GM13977 (cell line): ENCODE measurements around the gene CTXN1.

Experiments used
- DNase-seq: peaks from one replicate; pipeline ENCODE4 v3.0.0; 2012; ENCODE audit warnings: low spot score
- in situ Hi-C: fragments of 300-500 bp; cut with MboI; formaldehyde crosslinking; loops from one replicate; pipeline ENCODE4 v1.12.0; 2022; ENCODE audit warnings: low sequenced_read_pairs, low pct_unique_long_range_greater_than_20kb, mixed read lengths, inconsistent platforms; ENCODE audit not compliant: unreplicated experiment
- TF ChIP-seq, protein P1 (sequence below): IDR thresholded peaks from 2 replicates; pipeline ENCODE4 v1.5.1; 2012; ENCODE audit warnings: mild to moderate bottlenecking, control low read depth; ENCODE audit not compliant: insufficient read depth; ENCODE audit errors: extremely low read depth, missing control alignments

CTXN1 gene

GRCh38 chr19:7902796-7903243 is 23.1 kb downstream of the CTXN1 start:
- TF ChIP-seq, protein P1, sequence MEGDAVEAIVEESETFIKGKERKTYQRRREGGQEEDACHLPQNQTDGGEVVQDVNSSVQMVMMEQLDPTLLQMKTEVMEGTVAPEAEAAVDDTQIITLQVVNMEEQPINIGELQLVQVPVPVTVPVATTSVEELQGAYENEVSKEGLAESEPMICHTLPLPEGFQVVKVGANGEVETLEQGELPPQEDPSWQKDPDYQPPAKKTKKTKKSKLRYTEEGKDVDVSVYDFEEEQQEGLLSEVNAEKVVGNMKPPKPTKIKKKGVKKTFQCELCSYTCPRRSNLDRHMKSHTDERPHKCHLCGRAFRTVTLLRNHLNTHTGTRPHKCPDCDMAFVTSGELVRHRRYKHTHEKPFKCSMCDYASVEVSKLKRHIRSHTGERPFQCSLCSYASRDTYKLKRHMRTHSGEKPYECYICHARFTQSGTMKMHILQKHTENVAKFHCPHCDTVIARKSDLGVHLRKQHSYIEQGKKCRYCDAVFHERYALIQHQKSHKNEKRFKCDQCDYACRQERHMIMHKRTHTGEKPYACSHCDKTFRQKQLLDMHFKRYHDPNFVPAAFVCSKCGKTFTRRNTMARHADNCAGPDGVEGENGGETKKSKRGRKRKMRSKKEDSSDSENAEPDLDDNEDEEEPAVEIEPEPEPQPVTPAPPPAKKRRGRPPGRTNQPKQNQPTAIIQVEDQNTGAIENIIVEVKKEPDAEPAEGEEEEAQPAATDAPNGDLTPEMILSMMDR, result no peak
- DNase-seq, result no peak
- in situ Hi-C loops, result no loop called here

- no peak for DNase-seq
- in situ Hi-C loops, result no loop called here
- TF ChIP-seq, protein P1, result no peak
Measured at GRCh38 chr19:7901337-7901736, 24.6 kb downstream of the CTXN1 start.

DNA sequence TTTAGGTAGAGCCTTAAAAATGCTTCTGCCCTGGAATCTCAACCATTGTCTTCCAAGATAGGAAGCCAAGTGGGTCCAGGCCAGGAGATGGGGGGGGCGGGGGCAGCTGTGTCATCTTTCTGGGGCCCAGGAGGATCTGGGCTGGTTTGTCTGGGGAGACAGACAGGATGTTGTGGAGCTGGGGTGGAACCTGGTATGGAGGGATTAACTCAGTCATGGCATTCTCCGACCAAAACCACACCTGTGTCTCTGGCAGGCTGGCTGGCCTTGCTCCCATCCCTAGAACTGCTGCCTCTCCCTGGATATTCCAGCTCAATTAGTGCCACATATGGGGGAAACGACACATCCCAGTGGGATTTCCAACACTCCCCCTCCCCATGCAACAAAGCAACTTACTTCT is 25.0 kb downstream of the CTXN1 start:
- DNase-seq, result no peak
- in situ Hi-C loops, result no loop called here
- TF ChIP-seq, protein P1, result no peak

- in situ Hi-C loops, result no loop called here
- TF ChIP-seq, protein P1, result no peak
- DNase-seq, result no peak
Measured at GRCh38 chr19:7900401-7900870, 25.5 kb downstream of the CTXN1 start.

DNA sequence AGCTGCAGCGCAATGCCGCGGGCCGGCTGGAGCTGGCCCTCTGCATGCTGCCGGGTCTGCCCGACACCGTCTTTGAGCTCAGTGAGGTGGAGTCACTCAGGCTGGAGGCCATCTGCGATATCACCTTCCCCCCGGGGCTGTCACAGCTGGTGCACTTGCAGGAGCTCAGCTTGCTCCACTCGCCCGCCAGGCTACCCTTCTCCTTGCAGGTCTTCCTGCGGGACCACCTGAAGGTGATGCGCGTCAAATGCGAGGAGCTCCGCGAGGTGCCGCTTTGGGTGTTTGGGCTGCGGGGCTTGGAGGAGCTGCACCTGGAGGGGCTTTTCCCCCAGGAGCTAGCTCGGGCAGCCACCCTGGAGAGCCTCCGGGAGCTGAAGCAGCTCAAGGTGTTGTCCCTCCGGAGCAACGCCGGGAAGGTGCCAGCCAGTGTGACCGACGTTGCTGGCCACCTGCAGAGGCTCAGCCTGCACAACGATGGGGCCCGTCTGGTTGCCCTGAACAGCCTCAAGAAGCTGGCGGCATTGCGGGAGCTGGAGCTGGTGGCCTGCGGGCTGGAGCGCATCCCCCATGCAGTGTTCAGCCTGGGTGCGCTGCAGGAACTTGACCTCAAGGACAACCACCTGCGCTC is 26.1 kb downstream of the CTXN1 start:
- in situ Hi-C loops, result no loop called here

GRCh38 chr19:7898967-7899366 is 27.0 kb downstream of the CTXN1 start:
- in situ Hi-C loops, result no loop called here
- DNase-seq, result no peak
- TF ChIP-seq, protein P1, result no peak

More for the DNA sequence above, 26.1 kb downstream of the CTXN1 start:
- TF ChIP-seq, protein P1, result no peak
- DNase-seq, result no peak
